ENCODE results near the gene GPR137. TPM values are rescaled to one million over a fixed set of nuclear protein-coding genes. Genes with fewer than 3 reads are reported as not detected.
A peak's percentile ranks its signal among the peaks of the same experiment; 100 is the strongest.

The GPR137 gene
- total and polyA plus RNA-seq, 2 donors from 2014 or later: 44.0 to 48.4 TPM

GRCh38 chr11:64251753-64252002 lies 34.0 kb upstream of the GPR137 start:
- no peaks in the 10 kb centered on the region for H3K27me3 ChIP-seq (ENCODE audit: control insufficient read depth, insufficient read depth, low read length)
- intact Hi-C loops (cut with DNase I): no loop called here
- peak overlapping the region in 1 of 2 donors; percentile 7 for H3K27ac ChIP-seq (ENCODE audit: low read depth in 2 of 2, low read length in 2 of 2)
- H3K36me3 ChIP-seq (ENCODE audit: control insufficient read depth in 2 of 3, insufficient read depth in 3 of 3, low read length in 3 of 3): peaks cover 0 to 6% (median 0%) of the 10 kb centered on the region in 3 donors
- no peak for TF ChIP-seq CTCF (IDR thresholded peaks at IDR 0.05; ENCODE audit: borderline replicate concordance, extremely low read depth, insufficient read depth)
- H3K9me3 ChIP-seq (ENCODE audit: control insufficient read depth in 2 of 3, insufficient read depth in 1 of 3, low read length in 3 of 3): no peaks in the 10 kb centered on the region
- peak overlapping the region; percentile 57 to 74 (median 71) for H3K4me3 ChIP-seq (ENCODE audit: low read length in 3 of 3)
- DNase-seq (peak in 1 of 5 donors; percentile 82), FAIRE-seq (no peak)
- peak overlapping the region in 2 of 3 donors; percentile 78 to 80 for H3K9ac ChIP-seq (ENCODE audit: low read length in 3 of 3)
- H3K4me1 ChIP-seq (ENCODE audit: control insufficient read depth in 2 of 3, insufficient read depth in 2 of 3, low read depth in 1 of 3, low read length in 3 of 3): peaks cover 0 to 26% (median 5%) of the 10 kb centered on the region in 3 donors

GRCh38 chr11:64252003-64252872 lies 33.4 kb upstream of the GPR137 start:
- peak in 1 of 5 donors; percentile 77 for DNase-seq
- no peak for FAIRE-seq
- Histone ChIP-seq H3K4me1 (ENCODE audit: control insufficient read depth in 2 of 3, insufficient read depth in 2 of 3, low read depth in 1 of 3, low read length in 3 of 3) (peaks cover 0 to 26% (median 5%) of the 10 kb centered on the region in 3 donors), H3K27ac (ENCODE audit: low read depth in 2 of 2, low read length in 2 of 2) (peak overlapping the region; percentile 7 to 32), H3K9ac (ENCODE audit: low read length in 3 of 3) (peak overlapping the region in 2 of 3 donors; percentile 78 to 80), H3K27me3 (ENCODE audit: control insufficient read depth, insufficient read depth, low read length) (no peaks in the 10 kb centered on the region), H3K4me3 (ENCODE audit: low read length in 3 of 3) (peak overlapping the region; percentile 57 to 74 (median 71)), H3K9me3 (ENCODE audit: control insufficient read depth in 2 of 3, insufficient read depth in 1 of 3, low read length in 3 of 3) (no peaks in the 10 kb centered on the region), H3K36me3 (ENCODE audit: control insufficient read depth in 2 of 3, insufficient read depth in 3 of 3, low read length in 3 of 3) (peaks cover 0 to 6% (median 0%) of the 10 kb centered on the region in 3 donors)
- peak; percentile 8 for TF ChIP-seq CTCF (IDR thresholded peaks at IDR 0.05; ENCODE audit: borderline replicate concordance, extremely low read depth, insufficient read depth)
- intact Hi-C loops (cut with DNase I): no loop called here

GRCh38 chr11:64253043-64253442 lies 32.6 kb upstream of the GPR137 start:
- H3K27ac ChIP-seq (ENCODE audit: low read depth in 2 of 2, low read length in 2 of 2): no peak overlapping the region
- FAIRE-seq (no peak), DNase-seq (no peak)
- no peaks in the 10 kb centered on the region for H3K9me3 ChIP-seq (ENCODE audit: control insufficient read depth in 2 of 3, insufficient read depth in 1 of 3, low read length in 3 of 3)
- H3K27me3 ChIP-seq (ENCODE audit: control insufficient read depth, insufficient read depth, low read length): no peaks in the 10 kb centered on the region
- intact Hi-C loops (cut with DNase I): no loop called here
- no peak overlapping the region for H3K9ac ChIP-seq (ENCODE audit: low read length in 3 of 3)
- peaks cover 0 to 6% (median 0%) of the 10 kb centered on the region in 3 donors for H3K36me3 ChIP-seq (ENCODE audit: control insufficient read depth in 2 of 3, insufficient read depth in 3 of 3, low read length in 3 of 3)
- no peak overlapping the region for H3K4me3 ChIP-seq (ENCODE audit: low read length in 3 of 3)
- peaks cover 0 to 22% (median 5%) of the 10 kb centered on the region in 3 donors for H3K4me1 ChIP-seq (ENCODE audit: control insufficient read depth in 2 of 3, insufficient read depth in 2 of 3, low read depth in 1 of 3, low read length in 3 of 3)
- TF ChIP-seq CTCF (IDR thresholded peaks at IDR 0.05; ENCODE audit: borderline replicate concordance, extremely low read depth, insufficient read depth): no peak

All from kidney (tissue), 14 donors.